ACC112 (cell line): ENCODE measurements around the gene FBXO2.

ENCODE experiments used
- H2AFZ ChIP-seq: fragments of 200-600 bp; sonication (generic); one replicate; pipeline ENCODE4 v1.6.0; 2017; ENCODE audit warnings: antibody characterized with exemption, low read length; ENCODE audit not compliant: unreplicated experiment
- H3K27ac ChIP-seq: fragments of 200-600 bp; sonication (generic); 2 replicates; pipeline ENCODE4 v1.5.1; 2014; ENCODE audit warnings: low read depth, mild to moderate bottlenecking, antibody characterized with exemption, low read length, moderate library complexity
- H3K27me3 ChIP-seq: fragments of 200-600 bp; sonication (generic); 2 replicates; pipeline ENCODE4 v1.6.1; 2014; ENCODE audit warnings: mild to moderate bottlenecking, antibody characterized with exemption, low read length, moderate library complexity, mixed read lengths; ENCODE audit not compliant: insufficient read depth
- H3K36me3 ChIP-seq: fragments of 200-600 bp; sonication (generic); 2 replicates; pipeline ENCODE4 v1.6.1; 2016; ENCODE audit warnings: mild to moderate bottlenecking, antibody characterized with exemption, low read length, moderate library complexity, mixed read lengths; ENCODE audit not compliant: insufficient read depth
- H3K4me1 ChIP-seq: fragments of 200-600 bp; sonication (generic); one replicate; pipeline ENCODE4 v1.6.1; 2016; ENCODE audit warnings: low read length, mixed read lengths; ENCODE audit not compliant: insufficient read depth, unreplicated experiment, control insufficient read depth
- H3K4me3 ChIP-seq: fragments of 200-600 bp; sonication (generic); 2 replicates; pipeline ENCODE4 v1.5.1; 2014; ENCODE audit warnings: mild to moderate bottlenecking, low read depth, low read length
- H3K79me2 ChIP-seq: fragments of 200-600 bp; sonication (generic); one replicate; pipeline ENCODE4 v1.6.0; 2016; ENCODE audit warnings: low read length; ENCODE audit not compliant: control insufficient read depth, unreplicated experiment, insufficient read depth

FBXO2 gene

GRCh38 chr1:11628767-11629166, 25.5 kb downstream of the FBXO2 start:
- H2AFZ ChIP-seq = no peak overlapping the region
- H3K4me3 ChIP-seq = no peak overlapping the region
- no peaks in the 10 kb centered on the region for H3K79me2 ChIP-seq
- no peak overlapping the region for H3K27ac ChIP-seq
- H3K4me1 ChIP-seq = no peaks in the 10 kb centered on the region
- peaks cover 84% of the 10 kb centered on the region for H3K27me3 ChIP-seq
- no peaks in the 10 kb centered on the region for H3K36me3 ChIP-seq

- Histone ChIP-seq H3K4me3 (no peak overlapping the region), H3K4me1 (no peaks in the 10 kb centered on the region), H3K36me3 (no peaks in the 10 kb centered on the region), H3K27ac (no peak overlapping the region), H3K79me2 (no peaks in the 10 kb centered on the region), H2AFZ (no peak overlapping the region), H3K27me3 (peaks cover 82% of the 10 kb centered on the region)
Observed at GRCh38 chr1:11626551-11626950, 27.7 kb downstream of the FBXO2 start.

GRCh38 chr1:11623702-11624101, 30.5 kb downstream of the FBXO2 start:
- H3K27ac ChIP-seq = no peak overlapping the region
- no peaks in the 10 kb centered on the region for H3K4me1 ChIP-seq
- H2AFZ ChIP-seq = no peak overlapping the region
- H3K27me3 ChIP-seq = peaks cover 78% of the 10 kb centered on the region
- H3K4me3 ChIP-seq = no peak overlapping the region
- H3K36me3 ChIP-seq = no peaks in the 10 kb centered on the region
- no peaks in the 10 kb centered on the region for H3K79me2 ChIP-seq

GRCh38 chr1:11622398-11622797, 31.8 kb downstream of the FBXO2 start:
- H3K27me3 ChIP-seq = peaks cover 81% of the 10 kb centered on the region

GRCh38 chr1:11620924-11621323, 33.3 kb downstream of the FBXO2 start:
- no peaks in the 10 kb centered on the region for H3K4me1 ChIP-seq
- no peaks in the 10 kb centered on the region for H3K79me2 ChIP-seq
- H3K27me3 ChIP-seq = peaks cover 78% of the 10 kb centered on the region
- H2AFZ ChIP-seq = no peak overlapping the region
- no peaks in the 10 kb centered on the region for H3K36me3 ChIP-seq
- no peak overlapping the region for H3K4me3 ChIP-seq
- no peak overlapping the region for H3K27ac ChIP-seq

More at GRCh38 chr1:11622398-11622797, 31.8 kb downstream of the FBXO2 start:
- Histone ChIP-seq H3K27ac (no peak overlapping the region), H3K4me1 (no peaks in the 10 kb centered on the region), H3K79me2 (no peaks in the 10 kb centered on the region), H2AFZ (no peak overlapping the region), H3K4me3 (no peak overlapping the region), H3K36me3 (no peaks in the 10 kb centered on the region)

- no peaks in the 10 kb centered on the region for H3K79me2 ChIP-seq
- peaks cover 77% of the 10 kb centered on the region for H3K27me3 ChIP-seq
- no peaks in the 10 kb centered on the region for H3K36me3 ChIP-seq
- no peak overlapping the region for H3K27ac ChIP-seq
- no peaks in the 10 kb centered on the region for H3K4me1 ChIP-seq
- H2AFZ ChIP-seq = no peak overlapping the region
- no peak overlapping the region for H3K4me3 ChIP-seq
Observed at GRCh38 chr1:11620405-11620804, 33.8 kb downstream of the FBXO2 start.

- Histone ChIP-seq H3K27ac (no peak overlapping the region), H3K4me3 (no peak overlapping the region), H3K79me2 (no peaks in the 10 kb centered on the region), H3K4me1 (no peaks in the 10 kb centered on the region), H2AFZ (no peak overlapping the region), H3K27me3 (peaks cover 83% of the 10 kb centered on the region), H3K36me3 (no peaks in the 10 kb centered on the region)
Observed at GRCh38 chr1:11617741-11618140, 36.5 kb downstream of the FBXO2 start.

- Histone ChIP-seq H3K79me2 (no peaks in the 10 kb centered on the region), H3K27me3 (peaks cover 85% of the 10 kb centered on the region)
Observed at GRCh38 chr1:11617314-11617713, 36.9 kb downstream of the FBXO2 start.

GRCh38 chr1:11616766-11617165, 37.5 kb downstream of the FBXO2 start:
- Histone ChIP-seq H3K4me3 (no peak overlapping the region), H3K4me1 (no peaks in the 10 kb centered on the region), H3K27me3 (peaks cover 87% of the 10 kb centered on the region), H3K27ac (no peak overlapping the region), H3K36me3 (no peaks in the 10 kb centered on the region), H2AFZ (no peak overlapping the region), H3K79me2 (no peaks in the 10 kb centered on the region)

More at GRCh38 chr1:11617314-11617713, 36.9 kb downstream of the FBXO2 start:
- H3K4me1 ChIP-seq = no peaks in the 10 kb centered on the region
- H2AFZ ChIP-seq = no peak overlapping the region
- no peak overlapping the region for H3K27ac ChIP-seq
- H3K4me3 ChIP-seq = no peak overlapping the region
- no peaks in the 10 kb centered on the region for H3K36me3 ChIP-seq

- no peak overlapping the region for H2AFZ ChIP-seq
- no peaks in the 10 kb centered on the region for H3K4me1 ChIP-seq
- H3K79me2 ChIP-seq = no peaks in the 10 kb centered on the region
- peaks cover 88% of the 10 kb centered on the region for H3K27me3 ChIP-seq
- H3K36me3 ChIP-seq = no peaks in the 10 kb centered on the region
- no peak overlapping the region for H3K27ac ChIP-seq
- H3K4me3 ChIP-seq = no peak overlapping the region
Observed at GRCh38 chr1:11615090-11615489, 39.1 kb downstream of the FBXO2 start.

- H3K4me1 ChIP-seq = no peaks in the 10 kb centered on the region
- no peaks in the 10 kb centered on the region for H3K79me2 ChIP-seq
- H3K27ac ChIP-seq = no peak overlapping the region
- H3K27me3 ChIP-seq = peaks cover 80% of the 10 kb centered on the region
- H3K4me3 ChIP-seq = no peak overlapping the region
- no peaks in the 10 kb centered on the region for H3K36me3 ChIP-seq
- H2AFZ ChIP-seq = no peak overlapping the region
Observed at GRCh38 chr1:11613347-11613746, 40.9 kb downstream of the FBXO2 start.
